WERI-Rb-1 (cell line): ENCODE data around the gene GAB2.

Source experiments
- DNase-seq: peaks from one replicate; pipeline ENCODE4 v3.0.0-alpha.2; 2020
- H3K27ac ChIP-seq: fragments of 250-450 bp; sonication (Bioruptor Pico); 2 replicates; pipeline ENCODE4 v1.5.1; 2020; ENCODE audit warnings: mild to moderate bottlenecking, moderate library complexity
- H3K27me3 ChIP-seq: fragments of 250-450 bp; sonication (Bioruptor Pico); 2 replicates; pipeline ENCODE4 v1.5.1; 2021; ENCODE audit warnings: mild to moderate bottlenecking, low read depth, moderate library complexity; ENCODE audit not compliant: insufficient read depth, severe bottlenecking
- H3K36me3 ChIP-seq: fragments of 250-450 bp; sonication (Bioruptor Pico); 2 replicates; pipeline ENCODE4 v1.5.1; 2020; ENCODE audit warnings: mild to moderate bottlenecking, moderate library complexity
- H3K4me3 ChIP-seq: 2 replicates; pipeline ENCODE4 v1.5.1; 2011; ENCODE audit warnings: low read depth, mild to moderate bottlenecking, control low read depth, low read length
- H3K9me3 ChIP-seq: fragments of 250-450 bp; sonication (Bioruptor Pico); 2 replicates; pipeline ENCODE4 v1.5.1; 2021; ENCODE audit warnings: mild to moderate bottlenecking, moderate library complexity; ENCODE audit not compliant: severe bottlenecking
- CTCF ChIP-seq: IDR thresholded peaks from 2 replicates; pipeline ENCODE4 v1.5.1; 2011; ENCODE audit warnings: low read depth, mild to moderate bottlenecking, control low read depth, inconsistent platforms, low read length

The GAB2 gene

GRCh38 chr11:78197816-78198215 is 219.8 kb downstream of the GAB2 start:
- TF ChIP-seq CTCF = no peak
- Histone ChIP-seq H3K9me3 (no peaks in the 10 kb centered on the region), H3K27me3 (no peaks in the 10 kb centered on the region), H3K4me3 (no peak overlapping the region), H3K36me3 (peaks cover 18% of the 10 kb centered on the region), H3K27ac (no peak overlapping the region)
- no peak for DNase-seq

GRCh38 chr11:78196661-78197091 is 220.9 kb downstream of the GAB2 start:
- Histone ChIP-seq H3K27ac (no peak overlapping the region), H3K27me3 (no peaks in the 10 kb centered on the region), H3K4me3 (no peak overlapping the region), H3K36me3 (peaks cover 18% of the 10 kb centered on the region), H3K9me3 (no peaks in the 10 kb centered on the region)
- DNase-seq = no peak
- TF ChIP-seq CTCF = no peak

GRCh38 chr11:78195917-78196560 is 221.6 kb downstream of the GAB2 start:
- Histone ChIP-seq H3K36me3 (peaks cover 15% of the 10 kb centered on the region), H3K9me3 (no peaks in the 10 kb centered on the region), H3K4me3 (no peak overlapping the region), H3K27ac (no peak overlapping the region), H3K27me3 (no peaks in the 10 kb centered on the region)
- DNase-seq = no peak
- no peak for TF ChIP-seq CTCF

- Histone ChIP-seq H3K27ac (no peak overlapping the region), H3K27me3 (no peaks in the 10 kb centered on the region), H3K4me3 (no peak overlapping the region), H3K9me3 (no peaks in the 10 kb centered on the region), H3K36me3 (peaks cover 9% of the 10 kb centered on the region; the same call in 1 of the 2 replicates)
- no peak for DNase-seq
- no peak for TF ChIP-seq CTCF
These were observed 223.1 kb downstream of the GAB2 start for GRCh38 chr11:78194490-78194889.

- H3K27ac ChIP-seq = no peak overlapping the region
- H3K4me3 ChIP-seq = no peak overlapping the region
- peaks cover 9% of the 10 kb centered on the region; the same call in 1 of the 2 replicates for H3K36me3 ChIP-seq
- no peak for DNase-seq
- no peaks in the 10 kb centered on the region for H3K27me3 ChIP-seq
- H3K9me3 ChIP-seq = no peaks in the 10 kb centered on the region
- TF ChIP-seq CTCF = no peak
These were observed 223.8 kb downstream of the GAB2 start for GRCh38 chr11:78193806-78194205.

GRCh38 chr11:78192911-78193351 is 224.7 kb downstream of the GAB2 start:
- H3K4me3 ChIP-seq = no peak overlapping the region
- no peak for DNase-seq
- no peaks in the 10 kb centered on the region for H3K9me3 ChIP-seq
- TF ChIP-seq CTCF = no peak
- no peaks in the 10 kb centered on the region for H3K27me3 ChIP-seq
- peak overlapping the region; percentile 80 for H3K27ac ChIP-seq
- peaks cover 6% of the 10 kb centered on the region; the same call in 1 of the 2 replicates for H3K36me3 ChIP-seq
